Activated CD4-positive, alpha-beta T cell treated with anti-CD3 and anti-CD28 coated beads, Interleukin-2, amount 50 U/mL, for 48 hours (primary cell): ENCODE measurements around the gene SLC11A2.

Experiments
- DNase-seq, 2 experiments: peaks; one replicate each; pipeline ENCODE4 v3.0.0-alpha.2; 2020

SLC11A2 gene

DNA sequence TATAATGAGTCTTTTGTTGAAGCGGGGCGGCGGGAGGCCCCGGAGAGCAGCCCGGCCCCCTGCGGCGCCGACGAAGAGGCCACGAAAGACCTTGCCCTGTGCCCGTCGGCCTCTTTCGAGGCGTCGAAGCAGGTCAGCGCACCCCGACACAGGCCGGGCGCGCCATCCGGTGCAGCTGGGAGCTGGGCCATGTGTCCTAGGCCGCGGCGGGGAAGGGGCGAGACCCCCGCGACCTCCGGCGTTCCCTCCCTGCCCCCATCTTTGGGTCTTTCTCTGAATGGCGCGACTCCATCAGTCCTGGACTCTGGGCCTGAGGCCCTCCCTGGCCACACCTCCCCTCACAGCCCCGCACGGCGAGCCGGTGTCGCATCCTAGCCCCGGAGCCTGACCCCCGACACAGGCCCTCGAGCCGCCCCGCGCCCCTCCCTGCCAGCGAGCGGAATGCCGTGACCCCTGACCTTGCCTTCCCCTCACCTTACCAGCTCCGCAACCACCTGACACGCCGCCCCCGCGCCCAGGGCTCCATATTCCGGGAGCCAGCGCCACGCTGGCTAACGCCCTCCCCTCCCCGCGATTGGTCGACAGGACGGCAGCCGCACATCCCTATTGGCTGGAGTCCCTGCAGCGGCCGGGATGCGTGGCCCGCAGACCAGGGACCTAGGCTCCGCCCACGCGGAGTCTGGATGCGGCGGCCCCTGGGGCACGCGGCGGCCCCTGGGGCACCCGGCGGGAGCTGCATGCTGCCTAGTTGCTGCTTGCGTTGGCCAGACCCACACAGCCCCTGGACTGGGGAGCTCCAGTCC lies at the start of gene SLC11A2:
Gene SLC11A2 (minus strand): TSS at position 549 of the 803 bp plus-strand sequence. CDS start 15,656 bp downstream, outside the sequence.
- DNase-seq: peak; percentile 93 to 96

GRCh38 chr12:51075390-51075789 lies 49.2 kb upstream of the SLC11A2 start:
- no peak for DNase-seq

DNA sequence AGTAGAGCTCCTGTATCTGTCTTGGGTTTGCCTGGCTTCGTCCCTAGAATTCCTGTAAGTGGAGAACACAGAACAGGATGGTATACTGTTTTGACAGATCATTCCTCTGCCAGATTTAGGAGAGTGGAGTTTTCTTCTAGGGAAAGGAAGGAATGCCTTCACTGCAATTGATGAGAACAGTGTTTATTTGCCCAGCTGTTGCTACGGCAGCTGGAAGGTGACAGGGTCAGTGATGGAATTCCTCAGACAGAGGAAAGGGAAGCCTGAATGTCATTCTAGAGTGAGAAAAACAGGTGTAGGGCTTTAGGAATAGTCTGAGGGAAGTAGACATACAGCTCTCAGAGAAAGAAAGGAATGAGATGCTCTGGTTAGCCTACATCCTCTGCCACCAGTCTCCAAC lies 45.5 kb upstream of the SLC11A2 start:
- no peak for DNase-seq

DNA sequence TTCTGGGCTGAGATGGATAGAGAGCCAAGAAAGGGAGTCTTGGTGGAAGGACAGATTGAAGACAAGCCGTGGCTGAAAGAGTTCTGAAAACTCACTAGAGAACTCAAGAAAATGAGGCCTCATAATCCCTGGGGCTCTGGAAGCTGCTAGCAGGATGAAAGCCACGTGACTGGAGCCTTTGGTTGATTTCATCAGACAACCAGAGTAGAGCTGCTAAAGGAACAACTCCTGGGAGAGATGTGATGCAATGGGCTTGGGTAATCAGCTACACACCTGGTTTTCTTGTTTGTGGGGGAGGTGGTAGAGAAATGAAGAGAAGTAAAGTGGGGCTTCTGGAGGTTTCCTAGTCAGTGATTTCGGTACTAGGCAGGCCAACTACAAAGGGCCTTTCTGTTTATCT lies 43.8 kb upstream of the SLC11A2 start:
- DNase-seq: no peak

DNA sequence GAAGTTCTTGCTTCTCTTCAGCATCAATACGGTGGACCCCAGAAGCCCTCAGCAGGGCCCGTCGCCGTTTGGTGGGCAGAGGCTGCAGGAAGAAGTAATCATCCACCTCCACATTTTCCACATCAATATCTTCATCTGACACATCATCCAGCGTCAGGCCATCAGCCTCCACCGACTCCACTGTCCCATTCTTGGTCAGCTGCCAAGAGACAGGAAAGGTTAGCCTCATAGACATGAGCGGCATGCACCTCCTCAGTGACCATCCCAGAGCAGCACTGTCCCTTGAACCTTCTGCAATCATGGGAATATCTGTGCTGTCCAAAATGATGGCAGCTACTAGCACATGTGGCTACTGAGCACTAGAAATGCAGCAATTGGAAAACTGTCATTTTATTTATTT lies 41.6 kb upstream of the SLC11A2 start:
- DNase-seq: no peak

DNA sequence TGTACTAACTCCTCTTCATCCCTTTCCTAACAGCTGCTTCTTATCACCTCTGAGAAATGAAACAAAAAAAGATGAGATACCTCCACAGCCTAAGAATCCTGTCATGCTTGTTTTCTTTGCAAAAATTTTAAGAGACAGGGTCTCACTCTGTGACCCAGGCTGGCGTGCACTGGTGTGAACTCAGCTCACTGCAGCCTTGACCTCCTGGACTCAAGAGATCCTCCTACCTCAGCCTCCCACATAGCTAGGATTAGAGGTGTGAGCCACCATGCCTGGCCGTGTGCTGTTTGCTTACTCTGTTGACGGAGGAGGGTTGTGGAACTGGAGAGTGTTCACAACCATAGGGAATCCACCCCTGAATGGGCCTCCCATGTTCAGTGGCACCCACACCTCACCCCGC lies 41.0 kb upstream of the SLC11A2 start:
- DNase-seq: no peak

DNA sequence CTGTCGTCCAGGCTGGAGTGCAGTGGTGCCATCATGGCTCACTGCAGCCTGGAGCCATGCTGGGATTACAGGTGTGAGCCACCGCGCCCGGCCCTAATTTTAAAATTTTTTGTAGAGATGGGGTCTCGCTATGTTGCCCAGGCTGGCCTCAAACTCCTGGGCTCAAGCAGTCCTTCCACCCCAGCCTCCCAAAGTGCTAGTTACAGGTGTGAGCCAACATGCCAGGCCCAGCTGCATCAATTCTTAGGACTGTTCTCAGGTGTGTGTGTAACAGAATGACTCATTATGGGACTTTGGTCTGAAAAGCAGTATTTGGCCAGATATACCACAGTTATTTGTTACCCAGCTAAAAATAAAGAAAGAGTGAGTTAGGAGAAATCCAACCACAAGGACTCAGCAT lies 39.3 kb upstream of the SLC11A2 start:
- DNase-seq: no peak

DNA sequence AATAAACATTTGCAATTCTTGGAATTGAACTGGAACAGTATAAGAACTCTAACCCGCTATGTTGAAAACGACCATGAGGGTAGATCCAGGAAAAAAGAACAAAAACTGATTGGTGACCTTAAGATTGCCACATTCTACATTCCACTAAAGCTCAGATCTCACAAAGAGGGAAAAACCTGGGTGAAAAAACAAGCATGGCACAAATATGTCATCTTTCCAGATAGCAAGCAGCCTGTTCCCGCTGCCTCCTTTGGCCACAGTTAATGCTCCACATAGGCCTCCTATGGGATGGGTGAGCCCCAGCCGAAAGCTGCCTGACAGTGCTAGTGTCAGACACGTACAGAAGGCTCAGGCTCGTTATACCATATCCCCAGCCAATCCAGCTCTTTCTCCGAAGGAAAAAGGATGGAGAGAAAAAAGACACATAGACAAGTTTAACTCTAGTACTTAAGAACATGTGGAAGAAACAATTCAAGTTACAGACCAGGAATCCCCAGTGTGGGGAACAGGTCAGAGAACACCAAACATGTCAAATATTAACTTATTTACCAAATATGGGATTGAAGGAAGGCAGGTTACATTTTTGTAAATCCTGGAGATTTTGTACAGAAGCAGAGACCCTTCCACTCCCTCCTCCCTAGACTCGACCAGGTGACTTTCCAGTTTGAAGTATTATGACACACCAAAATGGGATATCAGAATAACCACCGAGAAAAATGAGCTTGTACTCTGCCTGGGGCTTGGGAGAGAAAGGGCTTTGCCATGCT lies 36.6 kb upstream of the SLC11A2 start:
- DNase-seq: no peak

- DNase-seq: no peak
These were observed 32.9 kb upstream of the SLC11A2 start for GRCh38 chr12:51059086-51059485.

- DNase-seq: no peak
These were observed 30.1 kb upstream of the SLC11A2 start for GRCh38 chr12:51056242-51056641.

- no peak for DNase-seq
These were observed 28.9 kb upstream of the SLC11A2 start for GRCh38 chr12:51055060-51055459.

- no peak for DNase-seq
These were observed 25.6 kb upstream of the SLC11A2 start for GRCh38 chr12:51051787-51052186.

- no peak for DNase-seq
These were observed 23.3 kb upstream of the SLC11A2 start for GRCh38 chr12:51049525-51049924.

DNA sequence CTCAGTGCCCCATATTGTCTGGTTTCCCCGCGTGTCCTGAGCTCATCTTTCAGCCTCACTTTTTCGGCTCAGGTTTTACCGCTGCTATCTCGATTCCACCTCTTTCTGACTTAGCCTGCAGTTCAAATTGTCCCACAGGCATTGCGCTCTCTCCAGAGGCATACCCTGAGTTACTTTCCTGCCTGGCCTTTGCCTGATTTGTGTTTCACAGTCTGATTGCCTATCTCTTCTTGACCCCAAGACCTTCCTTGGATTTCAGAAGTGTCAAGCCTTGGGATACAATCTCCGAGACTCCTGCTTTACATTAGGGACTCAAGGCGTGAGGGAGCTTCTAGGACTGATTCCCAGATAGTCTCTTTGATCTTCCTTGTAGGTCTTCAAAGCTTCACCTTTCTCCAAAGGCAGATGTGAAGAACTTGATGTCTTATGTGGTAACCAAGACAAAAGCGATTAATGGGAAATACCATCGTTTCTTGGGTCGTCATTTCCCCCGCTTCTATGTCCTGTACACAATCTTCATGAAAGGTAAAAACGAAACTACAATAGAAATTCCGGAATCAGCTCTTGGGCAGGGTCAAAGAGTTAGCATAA lies 22.6 kb upstream of the SLC11A2 start:
- DNase-seq: peak in 1 of 2 experiments; percentile 24

- DNase-seq: peak; percentile 90 to 92
These were observed 21.7 kb upstream of the SLC11A2 start, which contains the start of gene LETMD1 for GRCh38 chr12:51047655-51048540. TSS of gene LETMD1 (plus strand) at chr12:51048327. CDS start at chr12:51048357, 30 bp downstream.

DNA sequence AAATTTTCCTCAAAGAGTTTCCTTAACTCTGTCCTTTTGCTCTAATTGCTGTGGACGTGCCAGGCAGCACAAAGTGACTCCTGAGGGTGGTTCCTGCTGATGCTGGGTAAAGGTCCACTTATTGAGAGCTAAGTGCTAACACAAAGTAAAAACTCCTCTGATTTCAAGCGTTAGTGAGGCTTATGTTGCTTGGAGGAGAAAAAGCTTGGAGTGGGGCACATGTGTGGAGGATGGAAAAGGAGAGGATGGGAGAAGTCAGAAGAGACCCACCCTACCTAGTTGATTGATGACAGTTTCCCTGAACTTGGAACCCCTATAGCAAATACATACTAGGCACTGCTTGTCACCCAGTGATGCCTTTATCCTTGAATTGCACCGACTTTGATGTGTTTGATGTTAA lies 10.1 kb upstream of the SLC11A2 start:
- DNase-seq: no peak

- no peak for DNase-seq
These were observed 7.4 kb upstream of the SLC11A2 start for GRCh38 chr12:51033457-51034089.

- no peak for DNase-seq
These were observed 6.9 kb upstream of the SLC11A2 start for GRCh38 chr12:51033048-51033447.

DNA sequence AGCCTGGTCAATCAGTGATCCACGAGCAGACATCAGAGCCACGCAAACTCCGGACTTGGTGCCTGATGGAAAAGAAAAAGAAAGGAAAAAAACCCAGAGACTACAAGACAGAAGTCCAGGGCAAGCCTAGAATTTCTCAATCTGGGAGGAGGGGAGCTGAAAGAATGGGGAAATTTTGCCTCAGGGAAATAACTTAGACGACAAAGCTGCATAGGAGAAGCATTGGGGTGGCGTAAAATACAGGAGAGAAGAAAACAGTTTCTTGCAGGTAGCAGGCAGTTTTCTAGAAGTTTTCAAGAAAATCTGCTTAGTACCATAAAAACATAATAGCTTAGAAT lies 2.6 kb upstream of the SLC11A2 start:
- no peak for DNase-seq

DNA sequence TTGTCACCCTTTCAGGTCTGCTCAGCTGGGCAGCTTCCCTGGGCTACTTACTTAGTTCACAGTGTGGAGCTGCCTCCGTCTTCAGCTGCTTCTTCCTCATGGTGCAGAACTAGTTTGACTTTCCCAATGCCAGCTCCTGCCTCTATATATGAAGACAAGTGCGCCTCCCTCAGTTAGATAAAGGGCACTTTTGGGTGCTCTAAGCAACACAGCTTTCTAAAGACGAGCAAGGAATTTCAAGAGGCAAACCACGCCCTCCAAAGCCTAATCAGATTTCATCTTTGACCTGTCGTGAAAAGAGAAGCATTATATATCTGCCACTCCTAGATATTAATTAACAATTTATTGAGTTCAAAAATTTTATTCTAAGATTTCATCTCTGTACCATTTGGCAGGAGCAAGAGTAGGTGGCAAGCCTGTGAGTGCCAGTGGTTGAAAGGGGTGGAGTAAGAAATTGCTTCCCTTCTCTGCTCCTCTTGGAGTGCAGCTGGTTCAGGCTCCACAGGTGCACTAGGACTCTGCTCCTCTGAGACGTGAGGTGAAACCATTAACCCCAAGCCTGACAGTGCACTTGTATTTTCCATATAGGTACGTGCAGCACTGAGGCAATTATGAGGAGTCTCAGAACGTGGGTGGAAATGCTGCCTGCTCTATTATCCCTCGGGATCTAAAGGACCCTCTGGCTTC lies 2.1 kb upstream of the SLC11A2 start:
- DNase-seq: peak; percentile 15 to 30

- DNase-seq: no peak
These were observed 1.2 kb upstream of the SLC11A2 start for GRCh38 chr12:51027342-51027835.
